Small intestine (tissue), 16 donors: ENCODE measurements around the gene ARPC4. TPM values are rescaled to one million over a fixed set of nuclear protein-coding genes. Genes with fewer than 3 reads are reported as not detected.

Source experiments
- DNase-seq, 2 donors: peaks; one replicate each; pipeline versions ENCODE4 v3.0.0 to v3.0.0-alpha.2; 2013
- FAIRE-seq: peaks from 2 replicates; lab custom pipeline; 2012; peaks lifted over from hg19 to GRCh38; lab: Jason Lieb, UNC
- H3K27ac ChIP-seq, 3 donors: one replicate each; pipeline ENCODE4 v1.5.1; 2013; ENCODE audit warnings: low read length in 2 of 3, mild to moderate bottlenecking in 2 of 3, control low read depth in 1 of 3, inconsistent platforms in 1 of 3, low read depth in 1 of 3, moderate library complexity in 1 of 3
- H3K27me3 ChIP-seq, 3 donors: one replicate each; pipeline ENCODE4 v1.6.1; 2013; ENCODE audit warnings: low read length in 3 of 3, inconsistent platforms in 1 of 3; ENCODE audit not compliant: control insufficient read depth in 3 of 3, insufficient read depth in 3 of 3
- H3K36me3 ChIP-seq, 3 donors: one replicate each; pipeline ENCODE4 v1.6.1; 2013; ENCODE audit warnings: low read length in 3 of 3, inconsistent platforms in 1 of 3, low read depth in 1 of 3, mild to moderate bottlenecking in 1 of 3, moderate library complexity in 1 of 3; ENCODE audit not compliant: control insufficient read depth in 3 of 3, insufficient read depth in 2 of 3
- H3K4me1 ChIP-seq, 3 donors: one replicate each; pipeline ENCODE4 v1.6.1; 2013; ENCODE audit warnings: low read length in 2 of 3, inconsistent platforms in 1 of 3, low read depth in 1 of 3, mild to moderate bottlenecking in 1 of 3, moderate library complexity in 1 of 3; ENCODE audit not compliant: control insufficient read depth in 3 of 3, insufficient read depth in 2 of 3
- H3K4me3 ChIP-seq, 3 donors: one replicate each; pipeline ENCODE4 v1.5.1; 2013; ENCODE audit warnings: low read length in 3 of 3, control low read depth in 1 of 3, inconsistent platforms in 1 of 3, low read depth in 1 of 3, mild to moderate bottlenecking in 1 of 3, moderate library complexity in 1 of 3
- H3K9me3 ChIP-seq, 2 donors: one replicate each; pipeline ENCODE4 v1.6.1; 2013; ENCODE audit warnings: low read depth in 1 of 2, low read length in 1 of 2; ENCODE audit not compliant: control insufficient read depth in 2 of 2, insufficient read depth in 1 of 2
- WGBS, 3 donors: extraction: QIAGEN DNeasy Blood & Tissue Kit; methylation state at CpG; one replicate each; pipeline ENCODE4 v1.1.7; 2013; 5-methylcytosine and 5-hydroxymethylcytosine counted together
- long read RNA-seq, 10 donors: transcript quantifications; one replicate each; lab custom pipeline, GENCODE V29; 2026
- polyA plus RNA-seq, 4 donors: library from polyadenylated mRNA; stranded (reverse) in 3 of 4; unstranded in 1 of 4; fragments of 200-250 nt in 3 of 4; fragments of 120-200 nt in 1 of 4; gene quantifications; one replicate each; pipeline versions ENCODE4 v1.2.1 to v1.2.3, GENCODE V29; 2013
- donor health status: healthy with polysubstance abuse.
- donor health status: control.
- donor health status: control.
- donor health status: Bipolar disorder and iron deficiency.
- donor health status: healthy.

ARPC4 gene
- polyA plus RNA-seq, result 100 to 1,000 TPM; 143 to 178 (median 161) TPM
- long read RNA-seq, donor 1, result 0 reads
- long read RNA-seq, donor 2, transcript ARPC4-201 (6 exons, 2,582 nt), result major isoform, 31 of 41 reads
- long read RNA-seq, donor 2, partial matches to known transcripts, result 5 of 41 reads
- long read RNA-seq, donor 2, other reads (novel, unspliced or antisense), result 0 of 41 reads
- long read RNA-seq, donor 3, transcript ARPC4-201 (6 exons, 2,582 nt), result major isoform, 42 of 50 reads
- long read RNA-seq, donor 3, partial matches to known transcripts, result 6 of 50 reads
- long read RNA-seq, donor 3, other reads (novel, unspliced or antisense), result 0 of 50 reads
- long read RNA-seq, donor 4, partial matches to known transcripts, result 0 of 2 reads
- long read RNA-seq, donor 4, other reads (novel, unspliced or antisense), result 0 of 2 reads
- long read RNA-seq, donor 5, partial matches to known transcripts, result 0 of 4 reads
- long read RNA-seq, donor 5, other reads (novel, unspliced or antisense), result 0 of 4 reads
- long read RNA-seq, donor 6, transcript ARPC4-201 (6 exons, 2,582 nt), result major isoform, 36 of 41 reads
- long read RNA-seq, donor 6, partial matches to known transcripts, result 0 of 41 reads
- long read RNA-seq, donor 6, other reads (novel, unspliced or antisense), result 0 of 41 reads
- long read RNA-seq, donor 7, result 0 reads
- long read RNA-seq, donor 8, partial matches to known transcripts, result 0 of 4 reads
- long read RNA-seq, donor 8, other reads (novel, unspliced or antisense), result 0 of 4 reads
- long read RNA-seq, donor 9, transcript ARPC4-201 (6 exons, 2,582 nt), result major isoform, 6 of 7 reads
- long read RNA-seq, donor 9, partial matches to known transcripts, result 0 of 7 reads
- long read RNA-seq, donor 9, other reads (novel, unspliced or antisense), result 0 of 7 reads
- long read RNA-seq, donor 10, transcript ARPC4-201 (6 exons, 2,582 nt), result major isoform, 47 of 66 reads
- long read RNA-seq, donor 10, partial matches to known transcripts, result 15 of 66 reads
- long read RNA-seq, donor 10, other reads (novel, unspliced or antisense), result 0 of 66 reads

DNA sequence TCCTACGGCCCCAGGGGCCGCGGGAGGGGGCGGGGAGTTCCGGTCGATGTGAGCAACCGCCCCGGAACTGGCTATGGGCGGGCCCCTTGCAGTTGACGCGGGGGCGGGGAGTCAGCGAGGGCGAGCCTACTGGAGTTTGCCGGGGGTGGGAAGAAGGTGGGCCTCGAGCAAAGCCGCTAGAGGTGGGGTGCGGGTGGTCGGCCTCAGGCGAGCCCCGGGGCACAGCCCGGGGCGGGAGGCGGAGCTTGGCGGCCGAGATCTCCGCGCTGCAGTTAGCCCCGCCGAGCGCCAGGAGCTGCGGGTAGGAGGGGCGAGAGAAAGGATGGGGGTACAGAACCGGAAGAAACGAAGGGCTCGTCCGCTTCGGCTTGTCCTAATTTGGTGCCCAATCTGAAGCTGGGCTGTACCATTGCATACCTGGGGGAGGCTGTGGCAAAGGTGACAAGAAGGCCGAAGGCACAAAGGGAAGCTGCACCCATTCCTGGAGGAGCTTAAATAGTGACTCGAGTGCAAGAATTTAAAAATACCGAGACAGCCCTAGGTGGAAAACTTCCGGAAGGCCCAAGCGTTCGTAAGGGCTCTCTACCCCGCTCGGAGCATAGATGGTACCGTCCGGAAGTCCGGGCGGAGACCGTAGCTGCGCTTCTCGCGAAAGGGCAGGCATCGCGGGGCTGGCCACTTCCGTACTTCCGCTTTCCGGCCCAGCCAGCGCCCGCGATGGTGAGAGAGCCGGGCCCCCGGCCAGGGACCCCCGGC lies at the start of gene ARPC4, which contains the start of gene TADA3:
TSS of gene ARPC4 (plus strand) at position 678 of the 756 bp plus-strand sequence. CDS start at position 718, 40 bp downstream.
TSS of gene TADA3 (minus strand) at position 69 of the 756 bp plus-strand sequence. CDS start 1,007 bp downstream, outside the sequence.
- peak within 1 kb of the TSS; percentile 92 to 98 (median 96) for H3K27ac ChIP-seq
- H3K4me1 ChIP-seq, result peaks cover 2 to 24% (median 6%) of the 10 kb centered on the region in 3 donors
- FAIRE-seq, result no peak
- peak; percentile 92 to 97 for DNase-seq
- H3K36me3 ChIP-seq, result peaks cover 1 to 49% (median 9%) of the 10 kb centered on the region in 3 donors
- no peaks in the 10 kb centered on the region for H3K9me3 ChIP-seq
- 0 to 1% (median 1%) methylated on average over 60 to 65 of the region's 65 CpGs for WGBS, 3 donors
- H3K27me3 ChIP-seq, result no peaks in the 10 kb centered on the region
- H3K4me3 ChIP-seq, result peak within 1 kb of the TSS; percentile 93 to 99 (median 97)

DNA sequence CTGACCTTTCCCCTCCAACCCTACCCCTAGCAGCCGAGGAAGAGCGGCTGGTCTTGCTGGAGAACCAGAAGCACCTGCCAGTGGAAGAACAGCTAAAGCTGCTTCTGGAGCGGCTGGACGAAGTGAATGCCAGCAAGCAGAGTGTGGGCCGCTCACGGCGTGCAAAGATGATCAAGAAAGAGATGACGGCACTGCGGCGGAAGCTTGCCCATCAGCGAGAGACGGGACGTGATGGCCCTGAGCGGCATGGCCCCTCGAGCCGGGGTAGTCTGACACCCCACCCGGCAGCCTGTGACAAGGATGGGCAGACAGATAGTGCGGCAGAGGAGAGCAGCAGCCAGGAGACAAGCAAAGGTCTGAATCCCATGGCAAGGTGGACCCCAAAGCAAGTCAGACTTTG lies 49.3 kb upstream of the ARPC4 start:
- DNase-seq, result no peak
- H3K27me3 ChIP-seq, result no peaks in the 10 kb centered on the region
- 95 to 98% (median 95%) methylated on average over 18 of the region's 18 CpGs for WGBS, 3 donors
- H3K4me1 ChIP-seq, result peaks cover 0 to 7% (median 0%) of the 10 kb centered on the region in 3 donors
- H3K27ac ChIP-seq, result no peak overlapping the region
- FAIRE-seq, result no peak
- no peaks in the 10 kb centered on the region for H3K9me3 ChIP-seq
- H3K36me3 ChIP-seq, result peaks cover 15 to 94% (median 41%) of the 10 kb centered on the region in 3 donors
- no peak overlapping the region for H3K4me3 ChIP-seq

DNA sequence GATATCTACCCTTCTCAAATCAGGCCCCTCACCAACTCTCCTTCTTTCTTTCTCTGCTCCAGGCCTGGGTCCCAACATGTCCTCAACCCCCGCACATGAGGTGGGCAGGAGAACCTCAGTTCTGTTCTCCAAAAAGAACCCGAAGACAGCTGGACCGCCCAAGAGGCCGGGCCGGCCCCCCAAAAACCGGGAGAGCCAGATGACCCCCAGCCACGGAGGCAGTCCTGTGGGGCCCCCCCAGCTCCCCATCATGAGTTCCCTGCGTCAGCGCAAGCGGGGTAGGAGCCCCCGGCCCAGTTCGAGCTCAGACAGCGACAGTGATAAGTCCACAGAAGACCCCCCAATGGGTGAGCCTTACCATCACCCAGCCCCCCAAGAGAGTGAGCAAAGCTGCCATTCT lies 48.7 kb upstream of the ARPC4 start:
- DNase-seq, result no peak
- no peak for FAIRE-seq
- 94 to 98% (median 96%) methylated on average over 13 of the region's 13 CpGs for WGBS, 3 donors
- H3K27ac ChIP-seq, result no peak overlapping the region
- H3K9me3 ChIP-seq, result no peaks in the 10 kb centered on the region
- H3K27me3 ChIP-seq, result no peaks in the 10 kb centered on the region
- peaks cover 0 to 11% (median 0%) of the 10 kb centered on the region in 3 donors for H3K4me1 ChIP-seq
- peaks cover 11 to 91% (median 41%) of the 10 kb centered on the region in 3 donors for H3K36me3 ChIP-seq
- H3K4me3 ChIP-seq, result no peak overlapping the region

DNA sequence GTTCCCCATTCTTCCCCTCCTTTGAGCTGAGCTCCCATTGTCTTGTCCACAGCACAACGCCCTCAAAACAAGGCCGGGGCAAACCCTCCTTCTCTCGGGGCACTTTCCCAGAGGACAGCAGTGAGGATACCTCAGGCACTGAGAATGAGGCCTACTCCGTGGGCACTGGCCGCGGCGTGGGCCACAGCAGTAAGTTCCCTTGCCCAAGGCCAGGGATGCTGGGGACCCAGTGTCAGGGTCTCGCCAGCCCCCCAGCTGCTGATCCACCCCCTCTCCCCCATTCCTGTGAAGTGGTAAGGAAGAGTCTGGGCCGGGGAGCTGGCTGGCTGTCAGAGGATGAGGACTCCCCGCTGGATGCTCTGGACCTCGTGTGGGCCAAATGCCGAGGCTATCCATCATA lies 47.4 kb upstream of the ARPC4 start:
- Histone ChIP-seq H3K4me3 (no peak overlapping the region), H3K27ac (no peak overlapping the region), H3K36me3 (peaks cover 11 to 77% (median 33%) of the 10 kb centered on the region in 3 donors), H3K4me1 (peaks cover 0 to 12% (median 0%) of the 10 kb centered on the region in 3 donors), H3K27me3 (no peaks in the 10 kb centered on the region), H3K9me3 (no peaks in the 10 kb centered on the region)
- WGBS, 3 donors, result 92 to 94% (median 92%) methylated on average over 12 of the region's 12 CpGs
- FAIRE-seq (no peak), DNase-seq (no peak)

DNA sequence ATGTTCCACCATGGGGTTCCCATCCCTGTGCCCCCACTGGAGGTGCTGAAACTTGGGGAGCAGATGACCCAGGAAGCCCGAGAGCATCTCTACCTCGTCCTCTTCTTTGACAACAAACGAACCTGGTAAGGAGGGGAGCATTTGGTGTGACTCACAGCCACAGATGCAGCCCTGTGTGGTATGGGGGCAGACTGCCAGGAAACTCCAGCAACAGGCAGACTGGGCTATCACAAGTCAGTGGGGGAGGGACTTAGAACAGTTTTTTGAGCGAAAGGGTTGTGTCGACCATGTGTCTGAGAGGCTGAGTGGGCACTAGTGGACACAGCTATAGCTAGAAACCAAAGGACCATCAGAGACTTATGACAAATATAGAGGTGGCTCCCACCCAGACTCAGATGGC lies 46.6 kb upstream of the ARPC4 start:
- Histone ChIP-seq H3K9me3 (no peaks in the 10 kb centered on the region), H3K4me3 (no peak overlapping the region), H3K4me1 (peaks cover 0 to 13% (median 3%) of the 10 kb centered on the region in 3 donors), H3K36me3 (peaks cover 11 to 70% (median 33%) of the 10 kb centered on the region in 3 donors), H3K27me3 (no peaks in the 10 kb centered on the region), H3K27ac (peak overlapping the region in 1 of 3 donors; percentile 49)
- no peak for DNase-seq
- no peak for FAIRE-seq
- WGBS, 3 donors, result 69 to 89% (median 81%) methylated on average over 5 of the region's 5 CpGs

DNA sequence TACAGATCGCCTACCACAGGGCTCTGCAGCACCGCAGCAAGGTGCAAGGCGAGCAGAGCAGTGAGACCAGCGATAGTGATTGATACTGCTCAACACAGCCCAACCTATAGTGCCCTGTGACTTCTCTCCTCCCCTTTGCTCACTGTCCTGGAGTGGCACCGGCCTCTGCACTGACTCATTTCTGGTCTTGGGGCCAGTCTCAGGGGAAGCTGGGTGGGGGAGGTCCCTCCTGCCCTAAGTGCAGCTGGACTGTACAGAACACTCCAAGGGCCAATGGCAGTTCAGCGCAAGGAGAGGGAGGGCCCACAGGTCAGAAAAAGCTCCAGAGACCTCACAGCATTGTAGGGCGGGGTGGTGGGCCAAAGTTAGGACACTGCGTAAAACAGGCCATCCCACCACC lies 45.6 kb upstream of the ARPC4 start:
- FAIRE-seq, result no peak
- no peaks in the 10 kb centered on the region for H3K27me3 ChIP-seq
- 86 to 96% (median 91%) methylated on average over 8 of the region's 8 CpGs for WGBS, 3 donors
- peak in 1 of 2 donors; percentile 79 for DNase-seq
- H3K4me1 ChIP-seq, result peaks cover 0 to 15% (median 3%) of the 10 kb centered on the region in 3 donors
- no peaks in the 10 kb centered on the region for H3K9me3 ChIP-seq
- H3K27ac ChIP-seq, result peak overlapping the region in 1 of 3 donors; percentile 76
- H3K36me3 ChIP-seq, result peaks cover 11 to 70% (median 28%) of the 10 kb centered on the region in 3 donors
- H3K4me3 ChIP-seq, result no peak overlapping the region

DNA sequence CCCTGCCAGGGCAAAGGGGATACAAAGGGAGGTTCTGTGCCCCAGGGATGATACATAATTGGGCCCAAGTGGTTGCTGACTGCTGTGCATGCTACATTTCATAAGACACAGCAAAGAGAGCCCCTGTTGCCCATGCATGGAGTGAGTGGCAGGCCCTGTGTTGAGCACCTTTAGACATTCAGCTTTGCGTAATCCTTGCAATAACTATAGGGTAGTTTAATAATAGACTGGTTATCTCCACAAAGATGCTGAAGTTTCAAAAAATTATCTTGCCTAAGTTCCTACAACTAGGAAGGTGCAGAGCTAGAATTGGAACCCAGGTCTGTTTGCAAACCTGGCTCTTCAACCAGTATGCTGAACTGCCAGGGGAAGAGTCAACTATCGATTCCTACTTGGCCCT lies 44.9 kb upstream of the ARPC4 start:
- Histone ChIP-seq H3K36me3 (peaks cover 11 to 70% (median 25%) of the 10 kb centered on the region in 3 donors), H3K4me1 (peaks cover 0 to 15% (median 3%) of the 10 kb centered on the region in 3 donors), H3K4me3 (no peak overlapping the region), H3K27me3 (no peaks in the 10 kb centered on the region), H3K9me3 (no peaks in the 10 kb centered on the region), H3K27ac (peak overlapping the region in 1 of 3 donors; percentile 89)
- peak in 1 of 2 donors; percentile 63 for DNase-seq
- no peak for FAIRE-seq
- WGBS, 3 donors, result 91 to 96% (median 94%) methylated on average over 2 of the region's 2 CpGs
